H9 (cell line): ENCODE measurements around the gene EHD1. TPM values are rescaled to one million over a fixed set of nuclear protein-coding genes. Genes with fewer than 3 reads are reported as not detected.

Experiments used
- DNase-seq: peaks from one replicate; pipeline ENCODE4 v3.0.0-alpha.2; 2017
- H2AFZ ChIP-seq: one replicate; pipeline ENCODE4 v1.6.1; 2013; ENCODE audit warnings: mild to moderate bottlenecking, low read length, control low read depth, moderate library complexity
- H2AK5ac ChIP-seq: 2 replicates; pipeline ENCODE4 v1.6.1; 2013; ENCODE audit warnings: low read length, control low read depth, mixed read lengths; ENCODE audit not compliant: insufficient read length
- H2BK120ac ChIP-seq: one replicate; pipeline ENCODE4 v1.6.1; 2013; ENCODE audit warnings: low read depth, mild to moderate bottlenecking, low read length, control low read depth, inconsistent platforms; ENCODE audit not compliant: poor library complexity, severe bottlenecking
- H2BK12ac ChIP-seq: 2 replicates; pipeline ENCODE4 v1.6.1; 2013; ENCODE audit warnings: low read length, control low read depth, mixed read lengths, low read depth; ENCODE audit not compliant: insufficient read length
- H2BK15ac ChIP-seq: 2 replicates; pipeline ENCODE4 v1.6.1; 2013; ENCODE audit warnings: low read depth, low read length, control low read depth
- H2BK20ac ChIP-seq: one replicate; pipeline ENCODE4 v1.6.1; 2013; ENCODE audit warnings: low read depth, mild to moderate bottlenecking, low read length, control low read depth, inconsistent platforms; ENCODE audit not compliant: poor library complexity, severe bottlenecking
- H2BK5ac ChIP-seq: 2 replicates; pipeline ENCODE4 v1.6.1; 2013; ENCODE audit warnings: low read length, control low read depth, mixed read lengths; ENCODE audit not compliant: insufficient read length
- H3K14ac ChIP-seq: 2 replicates; pipeline ENCODE4 v1.6.1; 2013; ENCODE audit warnings: low read length, control low read depth; ENCODE audit not compliant: insufficient read depth
- H3K18ac ChIP-seq: 2 replicates; pipeline ENCODE4 v1.6.1; 2013; ENCODE audit warnings: low read depth, mild to moderate bottlenecking, mixed read lengths, low read length, control low read depth; ENCODE audit not compliant: insufficient read length
- H3K23ac ChIP-seq: 2 replicates; pipeline ENCODE4 v1.6.1; 2013; ENCODE audit warnings: low read length, control low read depth, mixed read lengths, low read depth; ENCODE audit not compliant: insufficient read length
- H3K23me2 ChIP-seq: 2 replicates; pipeline ENCODE4 v1.6.1; 2013; ENCODE audit warnings: low read depth, mild to moderate bottlenecking, mixed read lengths, low read length, control low read depth; ENCODE audit not compliant: insufficient read length, poor library complexity, severe bottlenecking
- H3K27ac ChIP-seq: 2 replicates; pipeline ENCODE4 v1.5.1; 2013; ENCODE audit warnings: low read length, control low read depth, mixed read lengths, low read depth; ENCODE audit not compliant: insufficient read length
- H3K27me3 ChIP-seq: 2 replicates; pipeline ENCODE4 v1.6.1; 2013; ENCODE audit warnings: low read length, control low read depth, inconsistent platforms; ENCODE audit not compliant: insufficient read depth
- H3K4ac ChIP-seq: 2 replicates; pipeline ENCODE4 v1.6.1; 2013; ENCODE audit warnings: low read depth, mild to moderate bottlenecking, control low read depth, inconsistent platforms, low read length, moderate library complexity
- H3K4me1 ChIP-seq: 2 replicates; pipeline ENCODE4 v1.6.1; 2013; ENCODE audit warnings: low read length, control low read depth, inconsistent platforms; ENCODE audit not compliant: insufficient read depth
- H3K4me2 ChIP-seq: 2 replicates; pipeline ENCODE4 v1.6.1; 2013; ENCODE audit warnings: low read length, control low read depth, mixed read lengths; ENCODE audit not compliant: insufficient read length, insufficient read depth
- H3K56ac ChIP-seq: 2 replicates; pipeline ENCODE4 v1.6.1; 2013; ENCODE audit warnings: low read depth, mild to moderate bottlenecking, mixed read lengths, low read length, control low read depth; ENCODE audit not compliant: insufficient read length
- H3K79me1 ChIP-seq: 2 replicates; pipeline ENCODE4 v1.6.1; 2013; ENCODE audit warnings: low read depth, mild to moderate bottlenecking, moderate library complexity, low read length, control low read depth, inconsistent platforms; ENCODE audit not compliant: insufficient read depth, poor library complexity, severe bottlenecking
- H3K79me2 ChIP-seq: 2 replicates; pipeline ENCODE4 v1.6.1; 2013; ENCODE audit warnings: low read length, control low read depth, inconsistent platforms; ENCODE audit not compliant: insufficient read depth
- H3K9ac ChIP-seq: 2 replicates; pipeline ENCODE4 v1.6.1; 2013; ENCODE audit warnings: low read length, control low read depth, mixed read lengths; ENCODE audit not compliant: insufficient read length; ENCODE audit errors: extremely low read depth
- H3K9me3 ChIP-seq: one replicate; pipeline ENCODE4 v1.6.1; 2013; ENCODE audit warnings: low read depth, low read length, inconsistent platforms; ENCODE audit not compliant: control insufficient read depth
- H3T11ph ChIP-seq: one replicate; pipeline ENCODE4 v1.6.1; 2013; ENCODE audit warnings: mild to moderate bottlenecking, low read length, control low read depth, inconsistent platforms
- H4K20me1 ChIP-seq: one replicate; pipeline ENCODE4 v1.6.1; 2013; ENCODE audit not compliant: control insufficient read depth, insufficient read length, insufficient read depth
- H4K5ac ChIP-seq: 2 replicates; pipeline ENCODE4 v1.6.1; 2013; ENCODE audit warnings: low read depth, mild to moderate bottlenecking, mixed read lengths, low read length, control low read depth; ENCODE audit not compliant: insufficient read length
- H4K8ac ChIP-seq: replicated peaks from 2 replicates; pipeline ENCODE4 v1.6.1; 2013; ENCODE audit warnings: low read length, control low read depth, mixed read lengths, low read depth; ENCODE audit not compliant: insufficient read length
- H4K91ac ChIP-seq: 2 replicates; pipeline ENCODE4 v1.6.1; 2013; ENCODE audit warnings: low read depth, mild to moderate bottlenecking, moderate library complexity, mixed read lengths, low read length, control low read depth; ENCODE audit not compliant: insufficient read length
- H3K27ac Mint-ChIP-seq, 3 experiments: 2 replicates in 2 of 3; 3 replicates in 1 of 3; pipeline ENCODE4 v1.8.0; 2020 to 2021; ENCODE audit warnings: mixed read lengths in 3 of 3, mild to moderate bottlenecking in 1 of 3, moderate library complexity in 1 of 3
- H3K27me3 Mint-ChIP-seq: 2 replicates; pipeline ENCODE4 v1.8.0; 2021; ENCODE audit warnings: low read depth, mild to moderate bottlenecking, moderate library complexity, mixed read lengths
- H3K36me3 Mint-ChIP-seq, 3 experiments: 2 replicates in 2 of 3; 3 replicates in 1 of 3; pipeline ENCODE4 v1.8.0; 2020 to 2021; ENCODE audit warnings: low read depth in 3 of 3, mixed read lengths in 3 of 3; ENCODE audit not compliant: insufficient read depth in 1 of 3
- H3K4me1 Mint-ChIP-seq, 2 experiments: 2 replicates each; pipeline ENCODE4 v1.8.0; 2020; ENCODE audit warnings: mixed read lengths in 2 of 2
- H3K4me3 Mint-ChIP-seq, 2 experiments: 2 replicates in 1 of 2; 3 replicates in 1 of 2; pipeline ENCODE4 v1.8.0; 2020 to 2021; ENCODE audit warnings: mild to moderate bottlenecking in 2 of 2, mixed read lengths in 2 of 2, moderate library complexity in 1 of 2
- H3K9me3 Mint-ChIP-seq, 2 experiments: 2 replicates in 1 of 2; 3 replicates in 1 of 2; pipeline ENCODE4 v1.8.0; 2020; ENCODE audit warnings: mild to moderate bottlenecking in 2 of 2, mixed read lengths in 2 of 2, moderate library complexity in 1 of 2
- WGBS: extraction: QIAGEN DNeasy Blood & Tissue Kit; methylation state at CpG from one replicate; pipeline ENCODE4 v1.1.7; 2013; ENCODE audit warnings: missing lambda C conversion rate, low lambda C conversion rate, mixed read lengths; ENCODE audit not compliant: insufficient read length; ENCODE audit errors: extremely low coverage; 5-methylcytosine and 5-hydroxymethylcytosine counted together
- total RNA-seq: library from RNA; stranded (reverse); gene quantifications from 2 replicates; pipeline ENCODE4 v1.2.1, GENCODE V29; 2021
- TF ChIP-seq, protein P1 (sequence below): fragments of 200-600 bp; sonication (generic); conservative IDR thresholded peaks from 3 replicates; pipeline ENCODE4 v1.8.0; 2021; ENCODE audit warnings: antibody characterized with exemption, mild to moderate bottlenecking

EHD1 gene
- total RNA-seq, 1 experiment from 2014 or later, result 31.0 TPM

DNA sequence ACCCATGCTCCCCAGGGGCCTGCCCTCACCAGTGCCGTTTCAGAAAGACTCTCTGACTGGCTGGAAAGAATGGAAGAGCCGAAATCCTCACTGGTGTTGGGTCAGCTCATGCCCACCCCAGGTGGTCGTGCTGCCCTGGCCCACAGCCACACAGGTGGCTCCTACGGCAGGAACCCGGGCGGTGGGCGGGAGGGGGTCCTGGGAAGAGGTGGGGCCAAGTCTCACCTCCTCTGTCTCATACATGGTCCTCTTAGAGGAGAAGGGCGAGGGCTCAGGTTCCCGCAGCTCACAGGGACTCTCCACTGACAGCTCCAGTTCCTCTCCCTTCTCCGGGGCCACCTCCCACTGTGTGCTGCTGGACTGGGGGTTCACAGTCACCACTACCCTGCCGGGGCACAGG is 30.3 kb upstream of the EHD1 start:
- Histone ChIP-seq H3K14ac (no peak overlapping the region), H3K4me2 (no peak overlapping the region)
- H3K9me3 Mint-ChIP-seq, result no peaks in the 10 kb centered on the region

More for the DNA sequence above, 30.3 kb upstream of the EHD1 start:
- Histone ChIP-seq H4K91ac (no peak overlapping the region), H2BK15ac (no peak overlapping the region), H4K8ac (no peak overlapping the region), H3K23ac (no peak overlapping the region), H2BK5ac (no peak overlapping the region), H3K9me3 (no peaks in the 10 kb centered on the region), H3K79me1 (no peaks in the 10 kb centered on the region), H3K56ac (no peak overlapping the region), H3K4ac (no peak overlapping the region), H3K4me1 (no peaks in the 10 kb centered on the region), H3K23me2 (no peaks in the 10 kb centered on the region), H2BK20ac (no peak overlapping the region), H2BK12ac (no peak overlapping the region), H4K5ac (no peak overlapping the region), H3K27me3 (no peaks in the 10 kb centered on the region), H2AFZ (no peak overlapping the region), H3K18ac (no peak overlapping the region), H2AK5ac (no peak overlapping the region), H3K9ac (no peak overlapping the region), H3K27ac (no peak overlapping the region), H3K79me2 (no peaks in the 10 kb centered on the region), H2BK120ac (no peak overlapping the region), H3T11ph (no peak overlapping the region), H4K20me1 (no peaks in the 10 kb centered on the region)
- Mint-ChIP-seq H3K4me1 (no peaks in the 10 kb centered on the region), H3K27ac (no peak overlapping the region), H3K27me3 (no peaks in the 10 kb centered on the region), H3K4me3 (no peak overlapping the region), H3K36me3 (peaks cover 18 to 53% (median 47%) of the 10 kb centered on the region in 3 experiments; a peak in 6 of 7 replicates)
- WGBS, result no CpG with 5 or more reads among the region's 11 CpGs
- TF ChIP-seq, protein P1, sequence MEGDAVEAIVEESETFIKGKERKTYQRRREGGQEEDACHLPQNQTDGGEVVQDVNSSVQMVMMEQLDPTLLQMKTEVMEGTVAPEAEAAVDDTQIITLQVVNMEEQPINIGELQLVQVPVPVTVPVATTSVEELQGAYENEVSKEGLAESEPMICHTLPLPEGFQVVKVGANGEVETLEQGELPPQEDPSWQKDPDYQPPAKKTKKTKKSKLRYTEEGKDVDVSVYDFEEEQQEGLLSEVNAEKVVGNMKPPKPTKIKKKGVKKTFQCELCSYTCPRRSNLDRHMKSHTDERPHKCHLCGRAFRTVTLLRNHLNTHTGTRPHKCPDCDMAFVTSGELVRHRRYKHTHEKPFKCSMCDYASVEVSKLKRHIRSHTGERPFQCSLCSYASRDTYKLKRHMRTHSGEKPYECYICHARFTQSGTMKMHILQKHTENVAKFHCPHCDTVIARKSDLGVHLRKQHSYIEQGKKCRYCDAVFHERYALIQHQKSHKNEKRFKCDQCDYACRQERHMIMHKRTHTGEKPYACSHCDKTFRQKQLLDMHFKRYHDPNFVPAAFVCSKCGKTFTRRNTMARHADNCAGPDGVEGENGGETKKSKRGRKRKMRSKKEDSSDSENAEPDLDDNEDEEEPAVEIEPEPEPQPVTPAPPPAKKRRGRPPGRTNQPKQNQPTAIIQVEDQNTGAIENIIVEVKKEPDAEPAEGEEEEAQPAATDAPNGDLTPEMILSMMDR, result no peak
- no peak for DNase-seq
